H1 (cell line): ENCODE results near the gene KCNA2. TPM values are rescaled to one million over a fixed set of nuclear protein-coding genes. Genes with fewer than 3 reads are reported as not detected.

Source experiments
- CTCF ChIA-PET: fragments of 300-600 bp; sonication (Branson Sonifier 250); formaldehyde crosslinking; loops from one replicate; lab custom pipeline; 2021; ENCODE audit not compliant: partially characterized antibody; lab: Charles Lee
- POLR2A ChIA-PET: fragments of 300-600 bp; sonication (Branson Sonifier 250); formaldehyde crosslinking; loops from one replicate; lab custom pipeline; 2021; ENCODE audit warnings: inconsistent platforms; ENCODE audit not compliant: partially characterized antibody; lab: Charles Lee
- DNase-seq, 2 experiments: peaks; one replicate each; pipeline versions ENCODE4 v3.0.0 to v3.0.0-alpha.2; 2010 to 2022; ENCODE audit warnings: low spot score in 2 of 2, low read depth in 1 of 2, mixed read lengths in 1 of 2
- FAIRE-seq: peaks from 2 replicates; lab custom pipeline; 2011; peaks lifted over from hg19 to GRCh38; lab: Jason Lieb, UNC
- H2AFZ ChIP-seq: 2 replicates; pipeline ENCODE4 v1.8.1; 2012; ENCODE audit warnings: low read length, inconsistent platforms
- H2AK5ac ChIP-seq: 2 replicates; pipeline ENCODE4 v1.6.1; 2013; ENCODE audit warnings: low read depth, low read length
- H2BK120ac ChIP-seq: replicated peaks from 2 replicates; pipeline ENCODE3; 2013; ENCODE audit warnings: low read depth, low read length, inconsistent platforms
- H2BK12ac ChIP-seq: 2 replicates; pipeline ENCODE4 v1.6.1; 2013; ENCODE audit warnings: low read depth, low read length
- H2BK15ac ChIP-seq: 2 replicates; pipeline ENCODE4 v1.6.1; 2013; ENCODE audit warnings: low read length
- H2BK20ac ChIP-seq: 2 replicates; pipeline ENCODE4 v1.6.1; 2013; ENCODE audit warnings: low read length
- H2BK5ac ChIP-seq: 2 replicates; pipeline ENCODE4 v1.6.1; 2013; ENCODE audit warnings: low read depth, low read length
- H3K14ac ChIP-seq: 2 replicates; pipeline ENCODE4 v1.6.1; 2013; ENCODE audit warnings: inconsistent platforms; ENCODE audit not compliant: insufficient read length
- H3K18ac ChIP-seq: 2 replicates; pipeline ENCODE4 v1.6.1; 2013; ENCODE audit warnings: low read length; ENCODE audit errors: extremely low read depth
- H3K23ac ChIP-seq: 2 replicates; pipeline ENCODE4 v1.6.1; 2013; ENCODE audit warnings: inconsistent platforms; ENCODE audit not compliant: insufficient read length
- H3K23me2 ChIP-seq: 2 replicates; pipeline ENCODE4 v1.6.1; 2013; ENCODE audit warnings: low read depth, low read length
- H3K27ac ChIP-seq: 2 replicates; pipeline ENCODE4 v1.6.1; 2011; ENCODE audit warnings: low read depth, low read length, inconsistent platforms
- H3K27me3 ChIP-seq, 4 experiments: replicated peaks in 1 of 4; 1 replicate in 1 of 4; 2 replicates in 3 of 4; pipeline versions ENCODE4 v1.6.1 to v1.8.1; 2011 to 2013; ENCODE audit warnings: low read length in 3 of 4, mild to moderate bottlenecking in 3 of 4, inconsistent platforms in 2 of 4, mixed read lengths in 2 of 4, moderate library complexity in 1 of 4; ENCODE audit not compliant: control insufficient read depth in 3 of 4, insufficient read depth in 3 of 4; ENCODE audit errors: extremely low read depth in 1 of 4
- H3K36me3 ChIP-seq, 4 experiments: 2 replicates each; pipeline versions ENCODE4 v1.6.1 to v1.8.1; 2011 to 2013; ENCODE audit warnings: mild to moderate bottlenecking in 4 of 4, low read length in 3 of 4, moderate library complexity in 2 of 4, control low read depth in 1 of 4, inconsistent platforms in 1 of 4; ENCODE audit not compliant: insufficient read depth in 4 of 4, control insufficient read depth in 2 of 4
- H3K4ac ChIP-seq: replicated peaks from 2 replicates; pipeline ENCODE3; 2013; ENCODE audit warnings: low read length, low read depth, mixed read lengths, inconsistent platforms; ENCODE audit not compliant: insufficient read length
- H3K4me1 ChIP-seq, 4 experiments: replicated peaks in 1 of 4; 1 replicate in 1 of 4; 2 replicates in 3 of 4; pipeline versions ENCODE4 v1.6.1 to v1.8.1; 2011 to 2013; ENCODE audit warnings: low read length in 3 of 4, inconsistent platforms in 2 of 4, mixed read lengths in 1 of 4; ENCODE audit not compliant: insufficient read depth in 4 of 4, control insufficient read depth in 3 of 4
- H3K4me2 ChIP-seq, 2 experiments: 2 replicates each; pipeline versions ENCODE4 v1.6.1 to v1.8.1; 2011 to 2013; ENCODE audit warnings: low read depth in 2 of 2, low read length in 2 of 2, control low read depth in 1 of 2, inconsistent platforms in 1 of 2, mild to moderate bottlenecking in 1 of 2; ENCODE audit not compliant: insufficient read depth in 1 of 2
- H3K4me3 ChIP-seq, 4 experiments: fragments of 200-600, 300-600 bp in 1 of 4; sonication (generic), shearing (Covaris generic), sonication (Bioruptor Twin) in 1 of 4; 2 replicates each; pipeline versions ENCODE4 v1.5.1 to v1.8.1; 2011 to 2016; ENCODE audit warnings: low read length in 4 of 4, low read depth in 3 of 4, control low read depth in 2 of 4, inconsistent platforms in 2 of 4, mild to moderate bottlenecking in 2 of 4, mixed read lengths in 1 of 4, moderate library complexity in 1 of 4; ENCODE audit not compliant: insufficient read depth in 2 of 4; ENCODE audit errors: extremely low read depth in 1 of 4
- H3K56ac ChIP-seq: replicated peaks from 2 replicates; pipeline ENCODE3; 2013; ENCODE audit warnings: low read depth, mild to moderate bottlenecking, mixed read lengths, low read length, inconsistent platforms; ENCODE audit not compliant: insufficient read length
- H3K79me1 ChIP-seq: 2 replicates; pipeline ENCODE4 v1.6.1; 2013; ENCODE audit warnings: low read depth, low read length, control low read depth
- H3K79me2 ChIP-seq, 2 experiments: 2 replicates each; pipeline versions ENCODE4 v1.6.1 to v1.8.1; 2012 to 2013; ENCODE audit warnings: low read length in 2 of 2, mild to moderate bottlenecking in 2 of 2, inconsistent platforms in 1 of 2; ENCODE audit not compliant: insufficient read depth in 2 of 2, control insufficient read depth in 1 of 2
- H3K9ac ChIP-seq, 4 experiments: replicated peaks in 1 of 4; 1 replicate in 1 of 4; 2 replicates in 3 of 4; pipeline versions ENCODE4 v1.6.1 to v1.8.1; 2011 to 2013; ENCODE audit warnings: low read depth in 3 of 4, low read length in 3 of 4, control low read depth in 2 of 4, mild to moderate bottlenecking in 2 of 4, moderate library complexity in 2 of 4, inconsistent platforms in 1 of 4; ENCODE audit errors: extremely low read depth in 1 of 4
- H3K9me3 ChIP-seq, 2 experiments: 2 replicates each; pipeline versions ENCODE4 v1.6.1 to v1.8.1; 2012 to 2013; ENCODE audit warnings: mild to moderate bottlenecking in 2 of 2, moderate library complexity in 2 of 2, control low read depth in 1 of 2, inconsistent platforms in 1 of 2, low read depth in 1 of 2, low read length in 1 of 2, mixed read lengths in 1 of 2; ENCODE audit not compliant: insufficient read depth in 2 of 2
- H4K20me1 ChIP-seq, 2 experiments: replicated peaks in 1 of 2; 2 replicates each; pipeline versions ENCODE3 to v1.8.1; 2011 to 2013; ENCODE audit warnings: inconsistent platforms in 2 of 2, low read length in 2 of 2, mild to moderate bottlenecking in 1 of 2; ENCODE audit not compliant: insufficient read depth in 2 of 2, control insufficient read depth in 1 of 2
- H4K5ac ChIP-seq: 2 replicates; pipeline ENCODE4 v1.6.1; 2013; ENCODE audit warnings: low read length, low read depth, mixed read lengths, inconsistent platforms; ENCODE audit not compliant: insufficient read length
- H4K8ac ChIP-seq: 2 replicates; pipeline ENCODE4 v1.8.0; 2013; ENCODE audit warnings: mild to moderate bottlenecking, moderate library complexity, low read length, inconsistent platforms; ENCODE audit not compliant: insufficient read depth; ENCODE audit errors: extremely low read depth
- H4K91ac ChIP-seq: replicated peaks from 2 replicates; pipeline ENCODE3; 2013; ENCODE audit warnings: low read length, mixed read lengths, inconsistent platforms; ENCODE audit not compliant: insufficient read length
- ATF2 ChIP-seq: IDR thresholded peaks from 2 replicates; pipeline ENCODE4 v1.6.1; 2012; ENCODE audit warnings: low read length, inconsistent platforms
- CBX8 ChIP-seq: fragments of 300-800, 300-1000 bp; sonication (generic); IDR thresholded peaks from 2 replicates; pipeline ENCODE4 v1.7.1; 2016; ENCODE audit warnings: low read depth, low read length, borderline replicate concordance
- KDM5A ChIP-seq: fragments of 200-600 bp; IDR thresholded peaks from 2 replicates; pipeline ENCODE4 v1.7.1; 2012; ENCODE audit warnings: mild to moderate bottlenecking, low read length, inconsistent platforms, mixed read lengths
- SRF ChIP-seq: IDR thresholded peaks from 2 replicates; pipeline ENCODE4 v1.6.1; 2011; ENCODE audit warnings: mild to moderate bottlenecking, low read depth, low read length, moderate library complexity
- TEAD4 ChIP-seq: IDR thresholded peaks from 2 replicates; pipeline ENCODE4 v1.6.1; 2012; ENCODE audit warnings: low read depth, low read length, inconsistent platforms, mixed read lengths
- WGBS, 2 experiments: shearing (Covaris generic) in 1 of 2; methylation state at CpG; one replicate each; pipeline versions ENCODE4 v1.1.6 to v1.1.7; 2013 to 2015; ENCODE audit warnings: low lambda C conversion rate in 2 of 2, mixed read lengths in 2 of 2, inconsistent platforms in 1 of 2, low coverage in 1 of 2, missing lambda C conversion rate in 1 of 2; ENCODE audit not compliant: insufficient replicate concordance in 2 of 2, insufficient coverage in 1 of 2, insufficient read length in 1 of 2; ENCODE audit errors: extremely low coverage in 1 of 2, missing lambda C conversion rate in 1 of 2; 5-methylcytosine and 5-hydroxymethylcytosine counted together
- polyA plus RNA-seq, 7 experiments: library from polyadenylated mRNA; depleted of rRNA in 3 of 7; stranded (reverse) in 5 of 7; unstranded in 2 of 7; fragments of >200 nt in 5 of 7; fragments of 200-250 nt in 2 of 7; gene quantifications; 1 replicate in 5 of 7; 2 replicates in 1 of 7; 4 replicates in 1 of 7; pipeline versions ENCODE4 v1.2.1 to v1.2.3, GENCODE V29; 2011 to 2013; ENCODE audit warnings: missing spikeins in 2 of 7, mixed read lengths in 2 of 7
- total RNA-seq: library from RNA; stranded (reverse); fragmentation: NEBNext Ultra II Directional; extraction: Animal tissue kit (Norgen Biotek cat#: 25700); gene quantifications from 2 replicates; pipeline ENCODE4 v1.2.1, GENCODE V29; 2021

The KCNA2 gene
- total and polyA plus RNA-seq, 2 of the 8 experiments (the other 6 are each of a cell fraction or from before 2014, with no cell fraction given), result 0.26 to 0.78 TPM

DNA sequence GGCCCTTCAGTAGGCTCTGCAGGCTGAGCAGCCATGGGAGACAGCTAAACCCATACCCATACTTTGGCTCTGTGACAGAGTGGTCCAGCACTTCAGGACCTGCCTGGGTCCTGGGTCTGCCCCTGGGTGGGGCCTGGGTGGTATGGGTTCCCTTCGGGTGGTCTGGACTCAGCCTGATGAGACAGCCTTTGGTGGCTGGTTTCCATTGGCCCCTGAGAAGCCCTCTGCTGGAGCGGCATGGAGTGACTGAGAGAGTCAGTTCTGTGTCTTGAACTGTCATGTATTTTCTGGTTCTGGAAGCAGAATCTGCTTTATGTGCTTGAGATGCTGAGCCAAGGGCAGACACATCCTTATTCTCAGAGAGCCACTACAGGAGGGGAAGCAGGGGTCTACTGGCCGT lies 31.3 kb upstream of the KCNA2 start:
- no peak overlapping the region for H3K56ac ChIP-seq
- no peak for TF ChIP-seq TEAD4
- no peak for TF ChIP-seq ATF2
- TF ChIP-seq KDM5A, result no peak
- TF ChIP-seq CBX8, result no peak
- TF ChIP-seq SRF, result no peak
- TF ChIP-seq, all 59 proteins: peak for 0
- Histone ChIP-seq H3K4ac (no peak overlapping the region), H3K36me3 (no peaks in the 10 kb centered on the region), H3K27me3 (0 out of 7 replicates have a peak, but pooled peaks cover 0 to 2% (median 0%) of the 10 kb centered on the region in 4 experiments), H3K18ac (no peak overlapping the region), H4K5ac (no peak overlapping the region), H2BK12ac (no peak overlapping the region), H3K14ac (no peak overlapping the region), H2BK5ac (no peak overlapping the region), H3K79me2 (no peaks in the 10 kb centered on the region), H3K27ac (no peak overlapping the region), H2BK120ac (no peak overlapping the region), H3K23me2 (no peaks in the 10 kb centered on the region; the same call in 1 of the 2 replicates), H2AFZ (no peak overlapping the region), H2BK20ac (no peak overlapping the region), H4K20me1 (no peaks in the 10 kb centered on the region), H3K23ac (no peak overlapping the region), H3K9me3 (no peaks in the 10 kb centered on the region), H2BK15ac (no peak overlapping the region), H3K79me1 (no peaks in the 10 kb centered on the region), H4K91ac (no peak overlapping the region), H3K4me2 (no peak overlapping the region), H3K9ac (no peak overlapping the region), H2AK5ac (no peak overlapping the region), H4K8ac (no peak overlapping the region), H3K4me3 (no peak overlapping the region), H3K4me1 (no peaks in the 10 kb centered on the region)
- FAIRE-seq, result no peak
- no peak for DNase-seq
- POLR2A ChIA-PET, result no interaction called here
- CTCF ChIA-PET, result interaction anchor here (0.6 to 6.3 kb wide), 10 partner anchors 11 to 145 kb away, joined by 3 to 86 read pairs (median 3); no protein-coding TSS in a partner anchor
- 81% methylated on average over 3 of the region's 3 CpGs; no CpG with 5 or more reads in 1 of the 2 experiments for WGBS, 2 experiments
